Measurements from ENCODE around the gene KRTAP4-12.
"Not testable (repeated sequence)": the region's sequence is repeated elsewhere in the genome, so short reads cannot be mapped to it uniquely, and the experiment has no call there.

KRTAP4-12 gene

GRCh38 chr17:41123991-41124371 lies at the start of gene KRTAP4-12:
TSS of gene KRTAP4-12 (minus strand) at chr17:41124182. CDS start at chr17:41124122, 60 bp downstream.
- DNase-seq, result not testable (repeated sequence)

- DNase-seq, result no peak
Observed at GRCh38 chr17:41171886-41172285, 47.9 kb upstream of the KRTAP4-12 start.

GRCh38 chr17:41168121-41168520 lies 44.1 kb upstream of the KRTAP4-12 start, which contains the start of gene KRTAP4-3:
TSS of gene KRTAP4-3 (minus strand) at chr17:41168221. CDS start at chr17:41168172, 49 bp downstream.
- DNase-seq, result no peak

GRCh38 chr17:41167561-41167960 lies 43.6 kb upstream of the KRTAP4-12 start:
- no peak for DNase-seq

GRCh38 chr17:41163828-41164227 lies 39.8 kb upstream of the KRTAP4-12 start:
- no peak for DNase-seq

- DNase-seq, result no peak
Observed at GRCh38 chr17:41160648-41161047, 36.7 kb upstream of the KRTAP4-12 start, which contains the start of gene KRTAP4-4. TSS of gene KRTAP4-4 (minus strand) at chr17:41160748. CDS start at chr17:41160691, 57 bp downstream.

GRCh38 chr17:41160190-41160589 lies 36.2 kb upstream of the KRTAP4-12 start:
- DNase-seq, result not testable (repeated sequence)

GRCh38 chr17:41153856-41154255 lies 29.9 kb upstream of the KRTAP4-12 start:
- no peak for DNase-seq

- no peak for DNase-seq
Observed at GRCh38 chr17:41151525-41151924, 27.5 kb upstream of the KRTAP4-12 start.

- no peak for DNase-seq
Observed at GRCh38 chr17:41150026-41150425, 26.0 kb upstream of the KRTAP4-12 start.

- no peak for DNase-seq
Observed at GRCh38 chr17:41149652-41149985, 25.6 kb upstream of the KRTAP4-12 start, which contains the start of gene KRTAP4-5. TSS of gene KRTAP4-5 (minus strand) at chr17:41149825. CDS start at chr17:41149767, 58 bp downstream.

- DNase-seq, result not testable (repeated sequence)
Observed at GRCh38 chr17:41148971-41149651, 25.1 kb upstream of the KRTAP4-12 start.

GRCh38 chr17:41147531-41148204 lies 23.7 kb upstream of the KRTAP4-12 start:
- DNase-seq, result no peak

- DNase-seq, result no peak
Observed at GRCh38 chr17:41145261-41145660, 21.3 kb upstream of the KRTAP4-12 start.

- DNase-seq, result no peak
Observed at GRCh38 chr17:41144846-41145245, 20.9 kb upstream of the KRTAP4-12 start.

- DNase-seq, result no peak
Observed at GRCh38 chr17:41141361-41141760, 17.4 kb upstream of the KRTAP4-12 start.

GRCh38 chr17:41140360-41141131 lies 16.6 kb upstream of the KRTAP4-12 start, which contains the start of gene KRTAP4-6:
TSS of gene KRTAP4-6 (minus strand) at chr17:41140544. CDS start at chr17:41140487, 57 bp downstream.
- no peak for DNase-seq

GRCh38 chr17:41139865-41140264 lies 15.9 kb upstream of the KRTAP4-12 start:
- DNase-seq, result not testable (repeated sequence)

GRCh38 chr17:41133880-41134735 lies 10.1 kb upstream of the KRTAP4-12 start:
- DNase-seq, result no peak

GRCh38 chr17:41131979-41132378 lies 8.0 kb upstream of the KRTAP4-12 start:
- no peak for DNase-seq

- DNase-seq, result no peak
Observed at GRCh38 chr17:41127371-41127770, 3.4 kb upstream of the KRTAP4-12 start.

- DNase-seq, result no peak
Observed at GRCh38 chr17:41126412-41126811, 2.4 kb upstream of the KRTAP4-12 start.
